Mesothelial cell of epicardium (in vitro differentiated cells): ENCODE results near the gene ZCCHC14. TPM values are rescaled to one million over a fixed set of nuclear protein-coding genes. Genes with fewer than 3 reads are reported as not detected.

Experiments
- DNase-seq, 2 experiments: peaks; one replicate each; pipeline ENCODE4 v3.0.0; 2021; ENCODE audit warnings: low spot score in 2 of 2; ENCODE audit not compliant: unreplicated experiment in 2 of 2
- H3K27ac Mint-ChIP-seq: 2 replicates; pipeline ENCODE4 v1.8.0; 2021; ENCODE audit warnings: mixed read lengths
- H3K27me3 Mint-ChIP-seq: 2 replicates; pipeline ENCODE4 v1.8.0; 2021; ENCODE audit warnings: low read depth, mixed read lengths
- H3K36me3 Mint-ChIP-seq: 2 replicates; pipeline ENCODE4 v1.8.0; 2021; ENCODE audit warnings: mixed read lengths
- H3K4me1 Mint-ChIP-seq: 2 replicates; pipeline ENCODE4 v1.8.0; 2021; ENCODE audit warnings: mixed read lengths
- H3K4me3 Mint-ChIP-seq: 2 replicates; pipeline ENCODE4 v1.8.0; 2021; ENCODE audit warnings: mild to moderate bottlenecking, moderate library complexity, mixed read lengths
- H3K9me3 Mint-ChIP-seq: 2 replicates; pipeline ENCODE4 v1.8.0; 2021; ENCODE audit warnings: mixed read lengths
- total RNA-seq: library from RNA; stranded (reverse); gene quantifications from 3 replicates; pipeline ENCODE4 v1.2.1, GENCODE V29; 2021
- TF ChIP-seq, protein P1 (sequence below): fragments of 200-600 bp; sonication (generic); IDR thresholded peaks from one replicate; pipeline ENCODE4 v1.5.0; 2021; ENCODE audit warnings: antibody characterized with exemption; ENCODE audit not compliant: unreplicated experiment

ZCCHC14 gene
- total RNA-seq, 1 donor from 2014 or later: 37.3 TPM

DNA sequence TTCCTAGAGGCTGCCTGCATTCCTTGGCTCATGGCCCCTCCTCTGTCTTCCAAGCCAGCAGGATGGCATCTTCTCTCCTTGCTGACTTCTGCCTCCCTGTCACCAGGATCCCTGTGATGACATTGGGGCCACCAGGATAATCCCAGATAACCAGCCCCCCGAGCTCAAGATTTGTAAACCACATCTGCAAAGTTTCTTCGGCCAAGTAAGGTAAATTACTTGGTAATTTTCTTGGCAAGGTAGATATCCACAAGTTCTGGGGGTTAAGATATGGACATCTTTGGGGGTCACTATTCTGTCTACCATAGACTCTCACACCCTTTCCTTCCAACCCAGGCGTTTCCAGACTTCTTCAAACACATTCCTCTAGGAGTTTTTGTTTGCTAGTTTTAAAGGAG is 42.6 kb upstream of the ZCCHC14 start:
- H3K9me3 Mint-ChIP-seq: peaks cover 32% of the 10 kb centered on the region
- H3K36me3 Mint-ChIP-seq: no peaks in the 10 kb centered on the region
- no peak for DNase-seq
- no peaks in the 10 kb centered on the region for H3K4me1 Mint-ChIP-seq
- peaks cover 43% of the 10 kb centered on the region for H3K27me3 Mint-ChIP-seq
- H3K4me3 Mint-ChIP-seq: no peak overlapping the region
- TF ChIP-seq, protein P1, sequence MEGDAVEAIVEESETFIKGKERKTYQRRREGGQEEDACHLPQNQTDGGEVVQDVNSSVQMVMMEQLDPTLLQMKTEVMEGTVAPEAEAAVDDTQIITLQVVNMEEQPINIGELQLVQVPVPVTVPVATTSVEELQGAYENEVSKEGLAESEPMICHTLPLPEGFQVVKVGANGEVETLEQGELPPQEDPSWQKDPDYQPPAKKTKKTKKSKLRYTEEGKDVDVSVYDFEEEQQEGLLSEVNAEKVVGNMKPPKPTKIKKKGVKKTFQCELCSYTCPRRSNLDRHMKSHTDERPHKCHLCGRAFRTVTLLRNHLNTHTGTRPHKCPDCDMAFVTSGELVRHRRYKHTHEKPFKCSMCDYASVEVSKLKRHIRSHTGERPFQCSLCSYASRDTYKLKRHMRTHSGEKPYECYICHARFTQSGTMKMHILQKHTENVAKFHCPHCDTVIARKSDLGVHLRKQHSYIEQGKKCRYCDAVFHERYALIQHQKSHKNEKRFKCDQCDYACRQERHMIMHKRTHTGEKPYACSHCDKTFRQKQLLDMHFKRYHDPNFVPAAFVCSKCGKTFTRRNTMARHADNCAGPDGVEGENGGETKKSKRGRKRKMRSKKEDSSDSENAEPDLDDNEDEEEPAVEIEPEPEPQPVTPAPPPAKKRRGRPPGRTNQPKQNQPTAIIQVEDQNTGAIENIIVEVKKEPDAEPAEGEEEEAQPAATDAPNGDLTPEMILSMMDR: no peak
- no peak overlapping the region for H3K27ac Mint-ChIP-seq

DNA sequence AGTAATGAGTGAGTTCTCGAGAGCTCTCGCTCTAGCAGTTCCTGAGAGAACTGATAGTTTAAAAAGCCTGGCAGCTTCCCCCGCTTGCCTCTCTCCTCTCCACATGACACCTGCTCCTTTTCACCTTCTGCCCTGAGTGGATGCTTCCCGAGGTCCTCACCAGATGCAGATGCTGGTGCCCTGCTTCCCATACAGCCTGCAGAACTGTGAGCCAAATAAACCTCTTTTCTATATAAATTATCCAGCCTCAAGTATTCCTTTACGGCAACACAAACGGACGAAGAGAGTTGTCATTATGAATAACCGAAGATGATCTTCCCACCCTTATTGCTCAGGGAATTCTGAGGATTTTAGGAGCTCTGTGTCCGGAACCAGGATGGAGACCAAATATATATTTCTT is 41.9 kb upstream of the ZCCHC14 start:
- peaks cover 2% of the 10 kb centered on the region for H3K36me3 Mint-ChIP-seq
- H3K9me3 Mint-ChIP-seq: peaks cover 36% of the 10 kb centered on the region
- H3K4me3 Mint-ChIP-seq: no peak overlapping the region
- H3K4me1 Mint-ChIP-seq: no peaks in the 10 kb centered on the region
- TF ChIP-seq, protein P1: no peak
- DNase-seq: no peak
- peaks cover 40% of the 10 kb centered on the region for H3K27me3 Mint-ChIP-seq
- H3K27ac Mint-ChIP-seq: no peak overlapping the region

DNA sequence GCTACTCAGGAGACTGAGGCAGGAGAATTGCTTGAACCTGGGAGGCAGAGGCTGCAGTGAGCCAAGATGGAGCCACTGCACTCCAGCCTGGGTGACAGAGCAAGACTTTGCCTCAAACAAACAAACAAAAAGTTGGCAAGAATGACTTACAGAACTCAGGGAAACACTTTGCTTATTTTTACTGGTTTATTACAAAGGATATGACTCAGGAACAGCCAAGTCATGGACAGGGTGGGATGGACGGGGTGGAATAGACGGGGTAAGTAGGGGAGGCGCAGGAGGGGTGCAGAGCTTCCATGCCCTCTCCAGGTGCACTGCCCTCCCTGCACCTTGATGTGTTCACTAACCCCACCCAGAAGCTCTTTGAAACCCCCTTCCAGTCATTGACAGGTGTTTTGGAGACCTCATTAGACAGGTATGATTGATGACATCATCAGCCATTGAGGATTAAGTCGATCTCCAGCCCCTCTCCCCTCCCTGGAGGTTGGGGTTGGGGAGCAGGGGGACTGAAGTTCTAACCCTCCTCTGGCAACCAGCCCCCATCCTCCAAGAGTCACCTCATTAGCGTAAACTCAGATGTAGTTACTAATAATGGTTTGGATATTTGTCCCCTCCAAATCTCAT is 41.3 kb upstream of the ZCCHC14 start:
- TF ChIP-seq, protein P1: no peak
- Mint-ChIP-seq H3K9me3 (peaks cover 41% of the 10 kb centered on the region), H3K27ac (no peak overlapping the region), H3K36me3 (peaks cover 2% of the 10 kb centered on the region), H3K27me3 (peaks cover 35% of the 10 kb centered on the region), H3K4me3 (no peak overlapping the region), H3K4me1 (no peaks in the 10 kb centered on the region)
- DNase-seq: no peak

DNA sequence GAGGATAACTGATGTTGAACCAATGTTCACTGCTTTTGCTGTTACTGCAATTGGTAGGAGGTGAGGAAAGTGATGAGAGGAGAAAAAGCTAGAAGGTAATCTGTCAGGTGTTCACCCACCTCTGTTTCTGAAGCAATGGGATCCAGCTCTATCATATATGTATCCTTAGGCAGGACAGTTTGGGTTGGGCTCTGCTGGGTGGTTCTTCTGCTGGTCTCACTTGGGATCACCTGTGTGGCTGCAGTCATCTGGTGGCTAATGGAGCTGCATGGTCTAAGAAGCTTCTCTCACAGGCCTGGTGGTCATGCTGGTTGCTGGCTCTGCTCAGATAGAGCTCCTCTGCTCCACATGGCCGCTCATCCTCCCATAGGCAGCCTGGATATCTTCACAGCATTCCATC is 40.2 kb upstream of the ZCCHC14 start:
- no peak for DNase-seq
- Mint-ChIP-seq H3K4me3 (no peak overlapping the region), H3K27me3 (peaks cover 27% of the 10 kb centered on the region), H3K9me3 (peaks cover 41% of the 10 kb centered on the region), H3K36me3 (peaks cover 2% of the 10 kb centered on the region), H3K4me1 (no peaks in the 10 kb centered on the region), H3K27ac (no peak overlapping the region)
- TF ChIP-seq, protein P1: no peak

DNA sequence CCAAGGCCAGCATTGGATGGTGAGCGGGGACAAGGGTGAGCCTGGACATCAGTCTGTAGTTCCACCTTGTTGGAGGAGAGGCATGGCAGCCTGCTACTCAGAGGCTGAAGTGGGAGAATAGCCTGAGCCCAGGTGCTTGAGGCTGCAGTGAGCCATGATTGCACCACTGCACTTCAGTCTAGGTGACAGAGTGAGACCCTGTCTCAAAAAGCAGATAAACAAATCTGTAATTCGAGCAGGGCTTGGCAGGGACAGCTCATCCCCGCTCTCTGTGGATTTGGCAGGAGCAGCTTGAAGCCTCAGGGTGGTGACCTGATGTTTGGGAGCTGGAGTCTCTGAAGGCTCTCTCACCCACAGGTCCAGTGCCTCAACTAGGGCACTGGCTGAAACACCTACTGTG is 38.6 kb upstream of the ZCCHC14 start:
- peaks cover 17% of the 10 kb centered on the region for H3K27me3 Mint-ChIP-seq
- no peak overlapping the region for H3K4me3 Mint-ChIP-seq
- no peaks in the 10 kb centered on the region for H3K4me1 Mint-ChIP-seq
- TF ChIP-seq, protein P1: no peak
- H3K36me3 Mint-ChIP-seq: peaks cover 2% of the 10 kb centered on the region
- no peak for DNase-seq
- no peak overlapping the region for H3K27ac Mint-ChIP-seq
- H3K9me3 Mint-ChIP-seq: peaks cover 36% of the 10 kb centered on the region
